ENCODE data around the gene ZIC2. TPM values are rescaled to one million over a fixed set of nuclear protein-coding genes. Genes with fewer than 3 reads are reported as not detected.

ZIC2 gene
- total RNA-seq, 1 experiment from 2014 or later: 44.4 TPM

- ChIA-PET POLR2A (no interaction called here), RAD21 (ENCODE audit: low non-redundant PET in 1 of 2, low total read pairs in 2 of 2, uncharacterized antibody in 2 of 2, unreplicated experiment in 2 of 2) (no interaction called here), CTCF (no interaction called here)
- H4K20me1 ChIP-seq (ENCODE audit: insufficient read depth): no peaks in the 10 kb centered on the region; the same call in 1 of the 2 replicates
- H3K9ac ChIP-seq (ENCODE audit: low read length): no peak overlapping the region
- ATAC-seq: no peak
- H3K36me3 ChIP-seq (ENCODE audit: control insufficient read depth in 1 of 2, insufficient read depth in 2 of 2, low read length in 2 of 2): peaks cover 0 to 6% of the 10 kb centered on the region in 2 experiments; a peak in 1 of 4 replicates
- DNase-seq (ENCODE audit: low read depth, low spot score): no peak
- BruUV-seq (replicated peaks): no TSS peak
- no peaks in the 10 kb centered on the region for H3K9me2 ChIP-seq (ENCODE audit: insufficient read depth)
- H3K4me1 ChIP-seq (ENCODE audit: control insufficient read depth in 1 of 2, insufficient read depth in 2 of 2, low read length in 2 of 2): peaks cover 0 to 6% of the 10 kb centered on the region in 2 experiments; a peak in 2 of 4 replicates
- peaks cover 26% of the 10 kb centered on the region for H3K27me3 ChIP-seq (ENCODE audit: insufficient read depth, low read length)
- no peak overlapping the region for H3K4me2 ChIP-seq (ENCODE audit: low read length)
- H3K4me3 ChIP-seq (replicated peaks in 1 of 2; ENCODE audit: low read depth in 1 of 2, low read length in 2 of 2): no peak overlapping the region
- H3K27ac ChIP-seq (ENCODE audit: low read depth, low read length): no peak overlapping the region
- no peak overlapping the region for H2AFZ ChIP-seq (ENCODE audit: low read depth, low read length, poor library complexity, severe bottlenecking)
- H3K79me2 ChIP-seq (ENCODE audit: insufficient read depth, low read length): no peaks in the 10 kb centered on the region
- intact Hi-C loops (cut with micrococcal nuclease): no loop called here
- no peaks in the 10 kb centered on the region for H3K9me3 ChIP-seq (ENCODE audit: control insufficient read depth in 1 of 2, insufficient read depth in 1 of 2, low read depth in 1 of 2, low read length in 2 of 2)
- TF ChIP-seq EGR1 (IDR thresholded peaks at IDR 0.05; ENCODE audit: low read depth) (no peak), POLR2AphosphoS5 (IDR thresholded peaks at IDR 0.05; ENCODE audit: low read depth, low read length) (no peak), EZH2phosphoT487 (IDR thresholded peaks at IDR 0.05; ENCODE audit: borderline replicate concordance) (no peak), SRF (IDR thresholded peaks at IDR 0.05; ENCODE audit: low read depth) (no peak), SP1 (IDR thresholded peaks at IDR 0.05; ENCODE audit: low read depth) (no peak), FOSL1 (IDR thresholded peaks at IDR 0.05; ENCODE audit: low read depth) (no peak), RAD21 (IDR thresholded peaks at IDR 0.05; ENCODE audit: low read depth) (no peak), TCF7L2 (IDR thresholded peaks at IDR 0.05; ENCODE audit: borderline replicate concordance, extremely low read depth, insufficient read depth, insufficient read length) (no peak), SIN3A (IDR thresholded peaks at IDR 0.05; ENCODE audit: low read depth) (no peak), ELF1 (IDR thresholded peaks at IDR 0.05; ENCODE audit: borderline replicate concordance, low read depth) (no peak), POLR2A (IDR thresholded peaks at IDR 0.05; ENCODE audit: borderline replicate concordance, extremely low read depth, insufficient read depth, insufficient read length) (no peak), YY1 (IDR thresholded peaks at IDR 0.05; ENCODE audit: extremely low read depth, insufficient replicate concordance, low read depth, low read length) (no peak), ATF3 (IDR thresholded peaks at IDR 0.05) (no peak), ZNF274 (IDR thresholded peaks at IDR 0.05; ENCODE audit: low read depth, low read length) (no peak), EZH2 (IDR thresholded peaks at IDR 0.05) (no peak), JUND (IDR thresholded peaks at IDR 0.05) (no peak), CBX3 (IDR thresholded peaks at IDR 0.05; ENCODE audit: low read depth) (no peak), ZFX (IDR thresholded peaks at IDR 0.05) (no peak)
- TF ChIP-seq, protein P1, sequence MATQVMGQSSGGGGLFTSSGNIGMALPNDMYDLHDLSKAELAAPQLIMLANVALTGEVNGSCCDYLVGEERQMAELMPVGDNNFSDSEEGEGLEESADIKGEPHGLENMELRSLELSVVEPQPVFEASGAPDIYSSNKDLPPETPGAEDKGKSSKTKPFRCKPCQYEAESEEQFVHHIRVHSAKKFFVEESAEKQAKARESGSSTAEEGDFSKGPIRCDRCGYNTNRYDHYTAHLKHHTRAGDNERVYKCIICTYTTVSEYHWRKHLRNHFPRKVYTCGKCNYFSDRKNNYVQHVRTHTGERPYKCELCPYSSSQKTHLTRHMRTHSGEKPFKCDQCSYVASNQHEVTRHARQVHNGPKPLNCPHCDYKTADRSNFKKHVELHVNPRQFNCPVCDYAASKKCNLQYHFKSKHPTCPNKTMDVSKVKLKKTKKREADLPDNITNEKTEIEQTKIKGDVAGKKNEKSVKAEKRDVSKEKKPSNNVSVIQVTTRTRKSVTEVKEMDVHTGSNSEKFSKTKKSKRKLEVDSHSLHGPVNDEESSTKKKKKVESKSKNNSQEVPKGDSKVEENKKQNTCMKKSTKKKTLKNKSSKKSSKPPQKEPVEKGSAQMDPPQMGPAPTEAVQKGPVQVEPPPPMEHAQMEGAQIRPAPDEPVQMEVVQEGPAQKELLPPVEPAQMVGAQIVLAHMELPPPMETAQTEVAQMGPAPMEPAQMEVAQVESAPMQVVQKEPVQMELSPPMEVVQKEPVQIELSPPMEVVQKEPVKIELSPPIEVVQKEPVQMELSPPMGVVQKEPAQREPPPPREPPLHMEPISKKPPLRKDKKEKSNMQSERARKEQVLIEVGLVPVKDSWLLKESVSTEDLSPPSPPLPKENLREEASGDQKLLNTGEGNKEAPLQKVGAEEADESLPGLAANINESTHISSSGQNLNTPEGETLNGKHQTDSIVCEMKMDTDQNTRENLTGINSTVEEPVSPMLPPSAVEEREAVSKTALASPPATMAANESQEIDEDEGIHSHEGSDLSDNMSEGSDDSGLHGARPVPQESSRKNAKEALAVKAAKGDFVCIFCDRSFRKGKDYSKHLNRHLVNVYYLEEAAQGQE (IDR thresholded peaks at IDR 0.05; ENCODE audit: low read depth): no peak
- TF ChIP-seq, protein P2, sequence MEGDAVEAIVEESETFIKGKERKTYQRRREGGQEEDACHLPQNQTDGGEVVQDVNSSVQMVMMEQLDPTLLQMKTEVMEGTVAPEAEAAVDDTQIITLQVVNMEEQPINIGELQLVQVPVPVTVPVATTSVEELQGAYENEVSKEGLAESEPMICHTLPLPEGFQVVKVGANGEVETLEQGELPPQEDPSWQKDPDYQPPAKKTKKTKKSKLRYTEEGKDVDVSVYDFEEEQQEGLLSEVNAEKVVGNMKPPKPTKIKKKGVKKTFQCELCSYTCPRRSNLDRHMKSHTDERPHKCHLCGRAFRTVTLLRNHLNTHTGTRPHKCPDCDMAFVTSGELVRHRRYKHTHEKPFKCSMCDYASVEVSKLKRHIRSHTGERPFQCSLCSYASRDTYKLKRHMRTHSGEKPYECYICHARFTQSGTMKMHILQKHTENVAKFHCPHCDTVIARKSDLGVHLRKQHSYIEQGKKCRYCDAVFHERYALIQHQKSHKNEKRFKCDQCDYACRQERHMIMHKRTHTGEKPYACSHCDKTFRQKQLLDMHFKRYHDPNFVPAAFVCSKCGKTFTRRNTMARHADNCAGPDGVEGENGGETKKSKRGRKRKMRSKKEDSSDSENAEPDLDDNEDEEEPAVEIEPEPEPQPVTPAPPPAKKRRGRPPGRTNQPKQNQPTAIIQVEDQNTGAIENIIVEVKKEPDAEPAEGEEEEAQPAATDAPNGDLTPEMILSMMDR (IDR thresholded peaks at IDR 0.05 in 2 of 3, conservative IDR thresholded peaks at IDR 0.05 in 1 of 3; ENCODE audit: borderline replicate concordance in 1 of 3, insufficient read depth in 1 of 3, low read depth in 2 of 3, low read length in 2 of 3): no peak
These were observed 8.8 kb downstream of the ZIC2 start for GRCh38 chr13:99990126-99990977.

Measured in HCT116 (cell line).